HG03159 (cell line): ENCODE results near the gene GPR18.
"Not testable (repeated sequence)": the region's sequence is repeated elsewhere in the genome, so short reads cannot be mapped to it uniquely, and the experiment has no call there.

Experiments
- ATAC-seq: cut with Tn5 transposase; IDR thresholded peaks from one replicate; pipeline ENCODE4 v1.9.1; 2021; ENCODE audit warnings: mild to moderate bottlenecking, moderate library complexity; ENCODE audit not compliant: unreplicated experiment

The GPR18 gene

DNA sequence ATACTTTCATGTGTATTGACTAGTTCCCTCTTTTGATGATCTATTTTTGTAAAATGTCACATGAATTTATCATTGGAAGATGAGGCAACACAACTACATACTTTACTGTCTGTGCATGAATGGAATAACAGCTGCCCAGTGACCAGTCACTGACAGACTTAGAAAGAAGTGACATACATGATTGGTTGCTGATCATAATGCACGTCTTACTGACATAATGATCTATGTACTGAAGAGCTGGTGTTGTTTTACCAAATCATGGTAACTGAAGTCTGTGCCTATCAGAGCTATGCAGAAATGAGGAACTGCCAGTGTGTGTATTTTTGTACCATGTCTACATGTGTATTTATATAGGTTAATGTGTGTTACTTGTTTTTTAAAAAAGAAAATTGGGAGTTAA, 26.5 kb downstream of the GPR18 start:
- ATAC-seq = peak; percentile 50

DNA sequence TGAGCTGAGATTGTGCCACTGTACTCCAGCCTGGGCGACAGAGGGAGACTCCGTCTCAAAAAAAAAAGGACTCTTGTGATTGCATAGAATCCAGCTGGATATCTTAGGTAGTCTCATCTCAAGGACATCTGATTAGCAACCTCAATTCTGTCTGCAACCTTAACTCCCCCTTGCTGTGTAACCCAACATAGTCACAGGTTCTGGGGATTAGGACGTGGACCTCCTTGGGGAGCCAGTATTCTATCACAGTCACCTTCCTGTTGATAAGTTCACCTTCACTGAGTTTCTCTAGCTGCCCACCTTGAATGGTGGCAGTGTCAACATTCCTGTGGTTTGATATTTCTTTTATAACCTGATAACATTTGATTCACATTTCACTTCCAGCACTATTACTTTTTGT, 27.2 kb downstream of the GPR18 start:
- ATAC-seq = no peak

DNA sequence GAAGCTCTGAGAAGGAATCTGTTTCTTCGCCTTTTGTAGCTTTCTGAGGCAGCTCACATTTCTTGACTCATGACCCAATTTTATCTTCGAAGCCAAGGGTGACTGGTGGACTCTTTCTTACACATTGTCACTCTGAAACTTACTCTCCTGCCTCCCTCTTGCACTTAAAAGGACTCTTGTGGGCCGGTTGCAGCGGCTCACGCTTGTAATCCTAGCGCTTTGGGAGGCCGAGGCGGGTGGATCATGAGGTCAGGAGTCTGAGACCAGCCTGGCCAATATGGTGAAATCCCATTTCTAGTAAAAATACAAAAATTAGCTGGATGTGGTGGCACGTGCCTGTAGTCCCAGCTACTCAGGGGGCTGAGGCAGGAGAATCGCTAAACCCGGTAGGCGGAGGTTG, 27.6 kb downstream of the GPR18 start:
- not testable (repeated sequence) for ATAC-seq

DNA sequence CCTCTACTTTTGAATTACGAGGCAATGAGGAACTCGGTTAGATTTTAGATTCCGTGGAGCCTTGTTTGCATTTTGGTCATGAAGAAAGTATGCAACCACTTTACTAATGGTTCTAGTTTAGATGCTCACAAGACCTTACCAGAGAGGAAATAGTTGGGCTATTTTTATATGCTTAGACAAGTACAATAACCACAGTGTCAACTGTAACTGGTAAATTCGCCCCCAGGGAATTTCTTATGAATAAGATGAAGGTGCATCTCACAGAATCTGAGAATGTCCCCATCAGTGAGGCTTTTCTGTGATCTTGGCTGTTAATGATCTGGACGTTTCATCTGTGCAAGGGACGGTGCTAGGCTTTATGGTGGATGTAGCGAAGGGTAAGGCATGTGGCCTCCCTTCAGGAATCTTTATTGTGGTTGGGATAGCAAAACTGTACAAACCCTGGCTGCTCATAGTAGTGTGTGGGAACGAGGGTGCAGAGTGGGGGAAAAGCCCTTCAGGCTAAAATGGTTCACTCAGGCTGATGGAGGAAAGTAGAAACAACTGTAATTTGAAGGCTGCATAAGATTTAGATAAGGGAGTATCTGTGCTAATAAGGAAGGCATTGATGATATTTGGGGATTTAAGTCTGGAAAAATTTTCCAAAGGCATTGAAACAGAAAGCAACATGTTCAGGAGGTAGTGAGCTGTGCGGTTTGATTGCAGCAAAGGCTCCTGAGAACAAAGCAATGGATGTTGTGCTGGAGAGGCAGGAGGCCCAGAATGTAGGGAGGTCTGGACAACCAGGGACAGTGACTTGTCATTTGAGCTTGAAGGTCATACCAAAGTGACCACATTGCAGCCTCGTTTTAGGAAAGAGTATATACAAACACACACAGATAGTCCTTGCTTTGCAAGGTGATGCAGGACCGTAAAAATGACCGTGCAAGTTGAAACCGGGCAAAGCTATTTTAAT, 29.2 kb downstream of the GPR18 start:
- peak; percentile 89 for ATAC-seq

DNA sequence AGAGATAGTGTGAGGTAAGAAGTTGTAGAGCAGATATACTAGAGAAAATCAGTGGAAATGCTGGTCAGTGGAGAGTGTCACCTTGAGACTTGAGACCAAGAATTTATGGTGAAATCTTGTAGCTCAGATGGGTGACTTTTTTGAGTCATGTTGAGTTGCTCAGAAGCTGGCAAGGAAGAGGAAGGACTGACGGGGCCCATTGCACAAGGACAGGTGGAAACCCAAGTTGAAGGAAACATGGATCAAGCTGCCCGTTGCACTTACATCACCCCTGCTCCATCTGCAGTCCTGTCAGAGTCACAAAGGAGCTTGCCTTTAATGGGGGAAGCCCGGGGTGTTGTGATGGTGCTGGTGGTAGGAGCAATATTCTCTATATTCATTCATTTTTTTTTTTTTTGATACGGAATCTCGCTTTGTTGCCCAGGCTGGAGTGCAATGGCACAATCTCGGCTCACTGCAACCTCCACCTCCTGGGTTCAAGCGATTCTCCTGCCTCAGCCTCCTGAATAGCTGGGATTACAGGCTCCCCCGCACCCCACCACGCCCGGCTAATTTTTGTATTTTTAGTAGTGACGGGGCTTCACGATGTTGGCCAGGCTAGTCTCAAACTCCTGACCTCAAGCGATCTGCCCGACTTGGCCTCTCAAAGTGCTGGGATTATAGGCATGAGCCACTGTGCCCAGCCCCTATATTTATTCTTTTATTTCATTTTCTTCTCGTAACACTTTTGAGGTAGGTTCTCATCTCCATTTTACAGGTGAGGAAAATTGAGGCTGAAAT, 30.1 kb downstream of the GPR18 start:
- no peak for ATAC-seq

DNA sequence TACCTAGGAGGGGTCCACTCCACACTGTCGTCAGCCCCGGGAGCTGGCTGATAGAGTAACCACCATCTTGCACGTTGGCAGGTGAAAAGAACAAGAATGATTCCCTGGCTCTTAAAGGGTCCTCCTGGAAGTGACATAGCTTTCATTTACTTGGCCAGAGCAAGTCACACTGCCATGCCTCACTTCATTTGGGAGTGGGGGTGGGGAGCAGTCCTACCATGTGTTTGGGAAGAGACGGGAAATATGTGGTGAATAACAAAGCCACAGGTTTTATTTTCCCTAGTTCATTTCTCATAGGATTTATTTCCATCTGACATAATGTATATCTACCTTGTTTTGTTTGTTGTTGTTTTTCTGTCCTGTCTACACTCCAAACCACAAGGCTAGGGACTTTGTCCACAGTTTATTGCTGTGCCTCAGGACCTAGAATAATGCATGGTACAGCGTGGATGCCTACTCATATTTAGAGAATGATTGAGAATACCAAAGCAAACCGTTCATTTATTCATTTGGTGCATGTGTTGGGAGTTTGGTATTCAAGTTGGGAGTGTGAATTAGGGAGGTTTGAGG, 30.8 kb downstream of the GPR18 start:
- ATAC-seq = no peak

DNA sequence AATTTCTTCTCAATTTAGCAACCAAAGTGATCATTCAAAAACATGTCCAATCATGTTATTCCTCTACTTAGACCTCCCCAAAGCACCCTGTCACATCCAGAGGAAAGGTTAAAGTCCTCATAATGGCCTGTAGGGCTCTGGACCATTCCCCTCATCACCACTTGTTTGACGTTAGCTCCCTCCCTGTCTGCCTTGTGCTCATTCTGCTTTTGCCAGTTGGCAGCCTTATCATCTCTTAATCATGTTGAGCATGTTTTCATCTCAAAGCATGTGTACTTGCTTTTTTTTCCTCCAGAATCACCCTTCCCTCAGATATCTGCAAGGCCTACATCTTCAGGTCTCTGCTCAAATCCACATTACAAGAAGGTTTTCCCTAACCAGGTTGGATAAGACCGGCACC, 31.7 kb downstream of the GPR18 start:
- no peak for ATAC-seq

DNA sequence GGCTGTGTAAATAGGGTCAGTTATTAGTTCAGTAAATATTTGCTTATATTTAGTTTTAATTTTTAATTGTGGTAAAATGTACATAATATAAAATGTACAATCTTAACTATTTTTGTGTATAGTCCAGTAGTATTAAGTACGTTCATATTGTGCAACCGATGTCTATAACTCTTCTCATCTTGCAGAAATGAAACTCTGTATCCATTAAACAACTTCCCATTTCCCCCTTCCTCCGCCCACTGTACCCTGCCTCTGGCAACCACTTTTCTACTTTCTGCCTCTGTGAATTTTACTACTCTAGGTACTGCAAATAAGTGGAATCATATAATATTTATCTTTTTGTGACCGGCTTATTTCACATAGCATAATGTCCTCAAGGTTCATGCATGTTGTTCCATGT, 33.1 kb downstream of the GPR18 start:
- ATAC-seq = no peak

DNA sequence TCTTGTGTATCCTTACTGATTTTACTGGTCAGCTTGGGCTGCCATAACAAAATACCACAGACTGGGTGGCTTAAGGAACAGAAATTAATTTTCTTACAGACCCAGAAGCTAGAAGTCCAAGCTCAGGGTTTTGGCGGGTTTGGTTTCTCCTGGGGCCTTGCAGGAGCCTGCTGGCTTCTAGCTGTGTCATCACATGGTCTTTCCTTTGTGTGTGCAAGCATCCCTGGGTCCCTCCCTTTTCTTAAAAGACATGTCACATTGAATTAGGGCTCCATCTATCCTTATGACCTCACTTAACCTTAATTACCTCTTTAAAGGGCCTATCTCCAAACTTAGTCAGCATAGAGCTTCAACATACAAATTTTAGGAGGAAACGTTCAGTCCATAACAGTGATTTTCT, 34.2 kb downstream of the GPR18 start:
- no peak for ATAC-seq

DNA sequence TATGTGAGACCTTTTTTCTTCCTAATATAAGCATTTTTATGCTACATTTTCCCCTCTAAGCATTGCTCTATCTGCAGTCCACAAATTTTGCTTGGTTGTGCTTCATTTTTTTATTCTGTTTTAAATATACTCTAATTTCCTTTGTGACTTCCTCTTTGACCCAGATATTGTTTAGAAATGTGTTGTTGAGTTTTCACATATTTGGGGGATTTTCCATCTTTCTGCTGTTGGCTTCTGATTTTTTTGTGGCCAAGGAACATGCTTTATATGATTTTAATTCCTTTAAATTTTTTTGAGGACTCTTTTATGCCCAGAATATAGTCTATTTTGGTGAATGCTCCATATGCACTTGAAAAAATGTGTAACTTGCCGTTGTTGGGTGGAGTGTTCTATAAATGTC, 34.6 kb downstream of the GPR18 start:
- ATAC-seq = no peak

DNA sequence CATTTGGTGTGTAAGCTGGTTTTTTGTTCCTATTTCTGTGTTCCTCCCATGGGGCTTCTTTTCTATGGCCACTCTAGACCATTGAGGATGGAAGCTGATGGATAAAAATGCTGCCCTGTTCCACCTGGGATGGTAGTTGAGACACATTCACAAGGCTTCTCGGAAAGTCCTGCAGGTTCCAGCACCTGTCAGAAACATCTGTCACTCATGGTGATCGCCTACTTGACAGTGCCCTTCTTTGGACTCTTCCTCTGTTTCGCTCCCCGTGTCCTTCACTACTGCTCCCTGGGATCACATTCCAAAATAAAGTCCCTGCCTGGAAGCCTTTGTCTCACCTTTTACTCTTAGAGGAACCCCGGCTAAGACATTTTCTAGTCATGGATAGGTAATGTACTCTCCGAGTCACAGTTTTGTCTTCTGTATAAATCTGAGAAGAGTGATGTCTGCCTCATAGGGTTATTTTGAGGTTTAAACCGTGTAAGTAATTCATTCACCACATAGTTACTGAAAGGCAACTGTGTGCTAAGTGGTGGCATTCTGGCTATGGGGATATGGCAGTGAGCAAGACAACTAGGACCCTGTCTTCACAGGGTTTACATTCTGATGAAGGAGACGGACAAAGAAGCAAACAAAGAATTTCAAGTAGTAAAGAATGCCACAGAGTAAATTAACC, 36.5 kb downstream of the GPR18 start:
- no peak for ATAC-seq

DNA sequence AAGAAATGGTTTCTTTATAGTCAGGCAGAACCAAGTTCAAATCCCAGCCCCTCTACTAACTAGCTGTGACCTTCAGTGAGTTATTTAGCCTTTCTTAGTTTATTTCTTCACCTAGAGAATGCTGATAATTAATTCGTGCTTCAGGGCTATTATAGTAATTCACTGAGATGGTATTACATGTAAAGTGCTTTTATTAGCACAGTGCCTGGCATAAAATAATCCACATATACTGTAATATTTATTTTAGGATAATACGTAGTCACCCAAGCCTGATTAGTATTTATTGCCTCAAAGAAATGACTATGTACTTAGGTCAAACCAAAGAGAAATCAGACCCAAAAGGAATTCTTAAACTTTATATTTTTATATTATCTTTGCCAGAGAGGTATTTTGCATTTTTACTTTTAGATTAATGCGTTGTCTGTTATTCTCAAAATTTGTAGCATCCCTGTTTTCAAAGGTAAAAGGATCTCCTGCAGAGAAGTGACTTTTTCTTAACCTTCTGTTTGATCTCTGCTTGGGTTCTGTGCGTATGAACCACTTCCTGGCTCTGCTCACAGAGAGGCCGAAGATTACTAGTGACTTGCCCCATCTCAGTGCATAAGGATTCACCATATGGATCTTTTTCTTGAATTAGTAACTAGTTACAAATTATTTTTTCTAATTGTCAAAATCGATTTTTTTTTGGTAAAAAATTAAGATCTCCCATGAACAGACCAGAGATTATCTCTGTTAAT, 37.8 kb downstream of the GPR18 start:
- ATAC-seq = no peak

DNA sequence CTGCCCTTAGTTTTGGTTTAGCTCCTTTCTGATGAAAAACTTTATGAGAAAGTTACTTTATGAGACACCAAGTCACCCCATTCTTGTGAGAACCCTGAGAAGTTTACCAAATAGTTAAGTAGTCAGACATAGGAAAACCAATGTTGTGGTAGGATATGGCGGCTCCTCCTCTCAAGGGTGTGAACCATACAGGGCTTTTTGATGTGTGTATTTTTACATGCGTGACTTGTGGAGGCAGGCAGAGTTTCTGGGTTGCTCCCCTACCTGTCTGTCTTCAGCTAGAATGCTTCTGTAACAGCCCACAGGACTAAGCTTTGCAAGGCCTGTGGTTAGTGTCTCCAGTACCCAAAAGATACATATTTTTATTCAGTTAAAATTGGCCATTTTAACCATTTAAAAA, 39.2 kb downstream of the GPR18 start:
- peak; percentile 53 for ATAC-seq

DNA sequence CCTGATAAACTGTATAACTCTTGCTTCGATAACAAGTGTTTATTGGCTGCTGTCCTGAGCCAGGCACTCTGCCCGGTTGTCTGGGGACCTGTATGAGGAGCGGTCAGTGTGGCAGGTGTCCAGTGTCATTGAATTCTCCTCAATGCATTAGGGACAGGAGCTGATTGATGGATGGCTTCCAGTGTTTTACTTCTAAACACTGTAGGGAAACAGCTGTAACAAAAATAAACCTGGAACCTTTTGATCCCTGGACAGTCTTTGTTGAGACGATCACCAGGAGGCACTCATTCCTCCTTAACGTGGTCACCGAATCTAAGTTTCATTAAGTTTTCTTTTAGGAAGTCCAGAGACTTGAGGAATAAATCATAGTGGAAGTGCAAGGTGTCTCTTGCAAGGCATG, 39.6 kb downstream of the GPR18 start:
- ATAC-seq = no peak

DNA sequence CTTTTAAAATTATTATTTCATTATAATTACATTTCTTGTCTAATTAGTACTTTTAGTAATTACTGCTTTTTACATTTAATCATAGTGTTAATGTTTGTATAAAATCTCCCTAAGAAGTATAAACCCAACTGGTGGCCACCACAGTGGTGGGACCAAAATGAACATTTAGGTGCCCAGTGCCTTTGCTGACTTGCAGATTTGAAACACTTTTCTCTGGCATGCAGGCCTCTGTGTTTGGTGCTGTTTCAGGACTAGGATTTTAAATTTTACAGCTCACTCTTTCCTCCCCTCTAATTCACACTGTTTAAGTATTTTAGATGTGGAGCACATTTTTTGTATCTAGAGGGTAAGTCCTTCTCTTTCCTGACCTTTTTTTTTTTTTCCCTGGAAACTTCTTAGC, 40.1 kb downstream of the GPR18 start:
- ATAC-seq = no peak

DNA sequence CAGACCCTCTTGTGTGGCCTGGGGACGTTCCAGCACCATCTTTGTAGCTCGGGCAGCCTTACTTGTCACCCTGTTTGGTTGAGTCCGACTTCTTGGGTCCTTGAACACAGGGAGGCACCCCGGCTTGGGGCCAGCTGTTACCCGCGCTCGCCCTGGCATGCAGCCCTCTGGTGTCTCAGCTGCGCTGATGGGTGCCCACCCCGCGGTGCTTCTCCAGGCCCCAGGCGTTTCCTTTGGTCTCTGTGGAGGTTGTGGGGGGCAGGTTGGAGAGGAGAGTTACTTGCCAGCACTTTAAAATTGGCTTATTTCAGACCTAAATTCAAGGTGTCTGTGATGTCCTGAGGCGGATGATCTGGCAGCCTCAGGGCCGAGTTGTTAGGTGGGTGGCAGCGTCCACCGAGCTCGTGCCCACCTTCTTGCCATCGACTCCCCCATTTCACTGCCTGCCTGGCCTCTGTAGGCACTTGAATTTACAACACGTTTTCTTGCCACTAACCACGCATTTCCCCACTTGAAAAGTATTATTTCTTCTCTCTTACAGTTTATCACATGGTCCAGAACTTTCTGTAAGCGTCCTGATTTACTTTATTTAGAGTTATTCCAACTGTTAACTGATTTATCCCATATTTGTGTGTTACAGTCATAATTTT, 40.6 kb downstream of the GPR18 start:
- no peak for ATAC-seq

DNA sequence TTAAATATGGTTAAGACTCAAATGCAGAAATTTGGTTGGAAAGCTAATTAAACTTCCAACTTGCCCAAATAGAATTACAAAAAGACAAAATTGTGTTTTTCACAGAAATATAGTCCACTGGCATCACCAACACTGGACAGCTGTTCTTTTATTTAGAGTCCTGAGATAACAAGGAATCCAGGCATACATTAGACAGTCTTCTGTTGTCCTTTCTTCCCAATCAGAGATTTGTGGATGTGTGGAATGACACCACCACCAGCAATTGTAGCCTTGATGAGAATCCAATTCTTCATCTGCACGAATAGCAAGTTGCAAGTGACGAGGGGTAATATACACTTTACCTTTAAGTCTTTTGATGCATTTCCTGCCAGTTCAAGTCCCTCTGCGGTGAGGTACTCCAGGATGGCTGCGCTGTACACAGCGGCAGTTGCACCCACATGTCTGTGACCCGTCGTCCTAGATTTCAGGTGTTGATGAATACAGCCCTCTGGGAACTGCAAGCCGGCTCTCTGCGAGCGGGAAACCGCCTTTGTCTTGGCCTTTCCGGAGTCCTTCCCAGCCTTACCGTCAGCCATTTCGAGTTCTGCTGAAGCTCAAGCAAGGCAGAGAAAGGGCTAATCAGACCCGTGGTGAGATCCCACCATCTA, 42.9 kb downstream of the GPR18 start:
- ATAC-seq = no peak

DNA sequence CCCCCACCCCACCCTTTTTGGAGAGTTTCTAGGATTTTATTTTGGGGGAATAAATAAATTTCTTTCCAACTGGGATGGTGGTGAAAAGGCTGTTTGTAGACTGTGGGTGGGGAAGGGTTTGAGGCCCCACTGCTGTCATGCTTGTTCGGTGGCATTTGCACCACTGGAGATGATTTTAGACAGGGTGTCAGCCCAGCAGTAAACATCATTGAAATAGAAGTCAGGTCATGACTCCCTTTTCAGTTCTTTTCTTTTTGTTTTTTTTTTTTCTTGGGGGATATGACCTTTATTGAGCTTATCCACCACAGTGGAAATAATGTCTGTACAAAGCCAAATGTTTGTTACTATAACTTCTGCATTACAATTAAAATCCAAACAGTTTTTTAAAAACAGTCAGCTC, 43.4 kb downstream of the GPR18 start:
- ATAC-seq = no peak

DNA sequence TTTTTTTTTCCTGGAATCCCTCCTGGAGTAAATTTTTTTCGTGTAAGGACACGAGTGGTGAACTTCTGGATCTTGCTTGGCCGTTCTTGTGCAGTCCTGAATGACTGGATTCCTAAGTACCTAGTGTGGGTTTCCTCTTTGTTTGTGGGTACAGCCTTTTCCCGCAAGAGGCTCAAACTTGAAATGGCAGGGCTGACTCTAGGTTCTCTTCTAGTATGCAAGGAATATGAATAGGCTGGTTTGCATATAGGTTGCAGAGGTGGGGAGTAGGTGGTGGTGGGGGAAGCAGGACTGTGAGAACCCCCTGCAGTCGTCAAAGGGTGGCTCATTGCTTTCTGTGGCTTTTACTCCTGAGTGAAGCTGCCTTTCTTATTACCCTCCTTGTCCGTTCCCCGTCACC, 43.9 kb downstream of the GPR18 start:
- ATAC-seq = no peak
